Heart left ventricle (tissue), 16 donors: ENCODE measurements around the gene KRT5. TPM values are rescaled to one million over a fixed set of nuclear protein-coding genes. Genes with fewer than 3 reads are reported as not detected.
A peak's percentile ranks its signal among the peaks of the same experiment; 100 is the strongest.

Experiments
- ATAC-seq, 4 donors: fragments of 200-7000 bp; cut with Tn5 transposase; one replicate each; pipeline ENCODE4 v1.9.1; 2020 to 2022; ENCODE audit warnings: moderate library complexity in 4 of 4, mild to moderate bottlenecking in 3 of 4, moderate number of reproducible peaks in 1 of 4
- DNase-seq, 5 donors: peaks; one replicate each; pipeline ENCODE4 v3.0.0-alpha.2; 2020
- H3K27ac ChIP-seq, 12 donors: fragments of 200-600 bp; sonication (generic) in 4 of 12; one replicate each; pipeline versions ENCODE4 v1.5.0 to v1.8.0; 2016 to 2022; ENCODE audit warnings: mild to moderate bottlenecking in 2 of 12
- H3K27me3 ChIP-seq, 9 donors: fragments of 200-600 bp; sonication (generic) in 2 of 9; one replicate each; pipeline versions ENCODE4 v1.5.1 to v1.8.0; 2016 to 2022; ENCODE audit warnings: mild to moderate bottlenecking in 3 of 9
- H3K36me3 ChIP-seq, 9 donors: fragments of 200-600 bp; sonication (generic) in 2 of 9; one replicate each; pipeline versions ENCODE4 v1.5.0 to v1.8.0; 2018 to 2022; ENCODE audit warnings: mild to moderate bottlenecking in 2 of 9
- H3K4me1 ChIP-seq, 12 donors: fragments of 200-600 bp; sonication (generic) in 4 of 12; one replicate each; pipeline versions ENCODE4 v1.5.0 to v1.8.0; 2016 to 2022; ENCODE audit warnings: mild to moderate bottlenecking in 3 of 12
- H3K4me3 ChIP-seq, 12 donors: fragments of 200-600 bp; sonication (generic) in 4 of 12; one replicate each; pipeline versions ENCODE4 v1.5.0 to v1.8.0; 2017 to 2022; ENCODE audit warnings: mild to moderate bottlenecking in 9 of 12, moderate library complexity in 4 of 12
- H3K9me3 ChIP-seq, 12 donors: fragments of 200-600 bp; sonication (generic) in 4 of 12; one replicate each; pipeline versions ENCODE4 v1.5.0 to v1.8.0; 2016 to 2022; ENCODE audit warnings: mild to moderate bottlenecking in 1 of 12
- POLR2A ChIP-seq, 2 donors: fragments of 450-650 bp; IDR thresholded peaks; one replicate each; pipeline ENCODE4 v1.6.1; 2017; ENCODE audit warnings: antibody characterized with exemption in 2 of 2, mild to moderate bottlenecking in 2 of 2, moderate library complexity in 2 of 2
- WGBS, 4 donors: extraction: QIAGEN DNeasy Blood & Tissue Kit in 2 of 4; methylation state at CpG; one replicate each; pipeline versions ENCODE4 v1.1.5 to v1.1.7; 2013 to 2018; 5-methylcytosine and 5-hydroxymethylcytosine counted together
- intact Hi-C, 10 donors: fragments of 100-400 bp; cut with DNase I; formaldehyde crosslinking; loops; one replicate each; pipeline versions ENCODE4 v1.11.1 to v1.14.2; 2022
- polyA plus RNA-seq, 2 donors: library from polyadenylated mRNA; stranded (reverse); fragments of 200-250 nt; gene quantifications; one replicate each; pipeline ENCODE4 v1.2.3, GENCODE V29; 2013
- total RNA-seq, 9 donors: library from RNA; depleted of rRNA in 2 of 9; stranded (reverse); fragments of >200 nt in 2 of 9; fragmentation: NEBNext Ultra II Directional in 3 of 9; extraction: Animal tissue kit (Norgen Biotek cat#: 25700) in 3 of 9; gene quantifications; one replicate each; pipeline versions ENCODE4 v1.1.0 to v1.2.4, GENCODE V29; 2016 to 2023
- TF ChIP-seq, protein P1 (sequence below), 12 donors: fragments of 200-600 bp; sonication (generic) in 4 of 12; IDR thresholded peaks; one replicate each; pipeline versions ENCODE4 v1.5.0 to v1.8.0; 2018 to 2022; ENCODE audit warnings: antibody characterized with exemption in 12 of 12, mild to moderate bottlenecking in 5 of 12
- donor health status: ischemic (EF 13 %, LVEDD 7.1; RV severe dilation, severe dysfunction).
- donor health status: healthy with polysubstance abuse.
- donor health status: DM: no; HTN: yes; CAD: no.
- donor health status: DM: no; HTN: no; CAD: no.
- donor health status: ischemic (EF 25% LVEDD 6.9; RV normal size, moderate dysfunction).
- donor health status: ischemic (EF 25% LVEDD 5.7; RV mildly dilated, moderate dysfunction).
- donor health status: healthy.
- donor health status: DM: yes; HTN: yes; CAD: no.
- donor health status: ischemic (EF 35%, LVEDD 5.7; RV mildly dilated, moderate dysfunction).
- donor health status: nonischemic (EF 11% LVEDD 7.7; RV severe dilation, severe dysfunction).
- donor health status: DM: yes; HTN: yes; CAD: no.
- donor health status: PGD.
- donor health status: ischemic (EF 29% LVEDD 5.4; RV normal size, mild dysfunction).
- donor health status: nonischemic (EF 23%, LVEDD 6.1; RV moderate dilation, normal function).

Gene KRT5
- total and polyA plus RNA-seq, 11 donors = 0.40 to 3.4 TPM; not detected in 9

DNA sequence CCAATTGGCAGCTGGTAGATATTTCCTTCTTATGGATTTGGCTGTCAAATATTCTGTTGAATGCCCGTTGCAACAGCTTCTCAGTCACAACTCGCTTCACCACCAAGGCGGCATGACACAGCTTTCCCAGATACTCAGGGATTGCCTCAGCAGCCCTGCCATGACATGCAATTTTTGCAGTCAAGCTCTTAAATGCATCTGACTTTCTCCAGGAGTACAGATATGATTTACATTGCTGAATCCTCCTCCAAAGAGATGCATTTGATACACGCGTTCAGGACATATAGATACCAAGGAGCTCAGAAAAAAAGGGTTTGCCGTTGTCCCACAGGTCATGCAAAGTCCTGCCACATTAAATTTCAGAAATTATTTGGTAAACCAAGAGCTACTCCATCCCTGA is 6.5 kb downstream of the KRT5 start:
- 84 to 96% (median 90%) methylated on average over 6 of the region's 6 CpGs for WGBS, 4 donors
- Histone ChIP-seq H3K36me3 (no peaks in the 10 kb centered on the region), H3K27ac (no peak overlapping the region), H3K4me3 (no peak overlapping the region), H3K27me3 (peaks cover 0 to 5% (median 0%) of the 10 kb centered on the region in 9 donors), H3K9me3 (peaks cover 0 to 13% (median 2%) of the 10 kb centered on the region in 12 donors), H3K4me1 (no peaks in the 10 kb centered on the region)
- intact Hi-C loops = loop anchor here in 1 of 10 donors (10.0 kb wide), 1 partner anchor 359 kb away; no protein-coding TSS in a partner anchor
- no peak for ATAC-seq
- DNase-seq = no peak
- TF ChIP-seq, protein P1, sequence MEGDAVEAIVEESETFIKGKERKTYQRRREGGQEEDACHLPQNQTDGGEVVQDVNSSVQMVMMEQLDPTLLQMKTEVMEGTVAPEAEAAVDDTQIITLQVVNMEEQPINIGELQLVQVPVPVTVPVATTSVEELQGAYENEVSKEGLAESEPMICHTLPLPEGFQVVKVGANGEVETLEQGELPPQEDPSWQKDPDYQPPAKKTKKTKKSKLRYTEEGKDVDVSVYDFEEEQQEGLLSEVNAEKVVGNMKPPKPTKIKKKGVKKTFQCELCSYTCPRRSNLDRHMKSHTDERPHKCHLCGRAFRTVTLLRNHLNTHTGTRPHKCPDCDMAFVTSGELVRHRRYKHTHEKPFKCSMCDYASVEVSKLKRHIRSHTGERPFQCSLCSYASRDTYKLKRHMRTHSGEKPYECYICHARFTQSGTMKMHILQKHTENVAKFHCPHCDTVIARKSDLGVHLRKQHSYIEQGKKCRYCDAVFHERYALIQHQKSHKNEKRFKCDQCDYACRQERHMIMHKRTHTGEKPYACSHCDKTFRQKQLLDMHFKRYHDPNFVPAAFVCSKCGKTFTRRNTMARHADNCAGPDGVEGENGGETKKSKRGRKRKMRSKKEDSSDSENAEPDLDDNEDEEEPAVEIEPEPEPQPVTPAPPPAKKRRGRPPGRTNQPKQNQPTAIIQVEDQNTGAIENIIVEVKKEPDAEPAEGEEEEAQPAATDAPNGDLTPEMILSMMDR (IDR thresholded peaks at IDR 0.05) = no peak
- TF ChIP-seq POLR2A (IDR thresholded peaks at IDR 0.05) = no peak

DNA sequence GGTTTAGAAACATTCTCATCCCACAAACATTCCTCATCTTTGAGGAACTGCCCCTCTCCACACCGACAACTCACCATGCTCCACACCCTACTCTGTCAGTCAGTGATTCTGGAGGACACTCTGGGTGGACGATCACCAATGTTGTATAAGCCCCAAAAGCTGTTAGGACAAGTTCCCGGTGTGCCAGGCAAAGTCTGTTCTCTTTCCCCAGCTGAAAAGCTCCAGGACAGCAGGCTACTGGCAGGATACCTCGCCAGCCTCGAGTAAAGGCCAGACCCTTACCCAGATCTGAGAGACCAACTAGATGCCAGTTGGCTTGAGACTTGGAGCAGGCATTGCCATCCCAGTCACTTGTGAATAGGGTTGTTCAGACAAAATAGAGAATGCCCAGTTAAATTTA is 12.0 kb downstream of the KRT5 start:
- no peak for DNase-seq
- H3K27me3 ChIP-seq = peaks cover 0 to 29% (median 0%) of the 10 kb centered on the region in 9 donors
- intact Hi-C loops = loop anchor here in 8 of 10 donors (5.0 to 10.0 kb wide), 6 partner anchors 116 to 353 kb away; partner anchors contain the start of gene KRT84 (in 1 of the 8)
- peaks cover 0 to 3% (median 0%) of the 10 kb centered on the region in 12 donors for H3K4me1 ChIP-seq
- H3K36me3 ChIP-seq = no peaks in the 10 kb centered on the region
- TF ChIP-seq, protein P1 (IDR thresholded peaks at IDR 0.05) = no peak
- TF ChIP-seq POLR2A (IDR thresholded peaks at IDR 0.05) = no peak
- peaks cover 0 to 13% (median 2%) of the 10 kb centered on the region in 12 donors for H3K9me3 ChIP-seq
- no peak overlapping the region for H3K4me3 ChIP-seq
- 83 to 88% (median 85%) methylated on average over 5 of the region's 5 CpGs for WGBS, 4 donors
- no peak overlapping the region for H3K27ac ChIP-seq
- no peak for ATAC-seq

DNA sequence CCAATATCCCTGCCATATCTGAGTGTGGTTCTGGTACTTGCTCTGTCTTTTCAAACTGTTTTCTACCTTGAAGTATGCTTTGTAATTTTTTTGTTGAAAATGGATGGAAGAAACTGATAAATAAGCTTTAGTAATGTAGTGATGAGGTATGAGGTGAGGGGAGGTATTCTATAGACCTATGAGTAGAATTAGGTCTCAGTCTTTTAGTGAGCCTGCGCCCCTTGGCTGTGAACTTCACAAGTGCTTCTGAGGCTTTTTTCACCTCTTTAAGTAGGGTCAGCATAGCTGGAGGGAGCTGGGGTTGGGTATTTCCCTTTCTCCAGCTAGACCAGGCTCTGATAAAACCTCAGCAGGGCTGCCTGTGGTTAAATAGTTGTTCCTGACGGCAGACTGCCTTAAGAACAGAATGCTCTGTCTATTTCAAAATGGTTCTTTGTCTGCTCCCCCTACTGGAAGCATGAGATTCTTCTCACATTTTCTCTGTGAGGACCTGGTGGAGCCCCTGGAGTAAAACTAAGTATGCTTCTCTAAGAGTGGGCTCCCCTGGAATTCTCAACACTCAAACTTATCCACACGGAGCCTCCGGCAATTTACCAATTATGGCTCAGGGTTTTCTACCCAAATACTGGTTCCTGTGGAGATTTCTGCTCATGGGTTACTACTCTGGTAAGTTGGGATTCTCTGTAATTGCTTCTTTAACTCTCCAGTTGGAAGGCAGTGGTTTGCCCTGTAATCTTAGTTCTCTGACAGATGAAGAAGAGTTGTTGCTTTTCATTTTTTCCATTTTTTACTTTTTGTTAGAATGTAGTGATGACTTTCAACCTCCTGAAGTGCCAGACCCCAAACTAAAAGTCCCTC is 13.1 kb downstream of the KRT5 start:
- WGBS, 4 donors = 33 to 44% (median 38%) methylated on average over 4 of the region's 4 CpGs
- DNase-seq (no peak), ATAC-seq (peak in 3 of 4 donors; percentile 39 to 69 (median 51))
- Histone ChIP-seq H3K36me3 (no peaks in the 10 kb centered on the region), H3K9me3 (peaks cover 0 to 18% (median 5%) of the 10 kb centered on the region in 12 donors), H3K4me3 (no peak overlapping the region), H3K4me1 (peaks cover 0 to 3% (median 0%) of the 10 kb centered on the region in 12 donors), H3K27me3 (peaks cover 0 to 29% (median 0%) of the 10 kb centered on the region in 9 donors), H3K27ac (no peak overlapping the region)
- intact Hi-C loops = loop anchor here (1.0 to 10.0 kb wide), 8 partner anchors 115 to 352 kb away; partner anchors contain the start of gene KRT84 (in 1 of the 10)
- TF ChIP-seq, protein P1 (IDR thresholded peaks at IDR 0.05) = peak; percentile 31 to 63 (median 49)
- no peak for TF ChIP-seq POLR2A (IDR thresholded peaks at IDR 0.05)

DNA sequence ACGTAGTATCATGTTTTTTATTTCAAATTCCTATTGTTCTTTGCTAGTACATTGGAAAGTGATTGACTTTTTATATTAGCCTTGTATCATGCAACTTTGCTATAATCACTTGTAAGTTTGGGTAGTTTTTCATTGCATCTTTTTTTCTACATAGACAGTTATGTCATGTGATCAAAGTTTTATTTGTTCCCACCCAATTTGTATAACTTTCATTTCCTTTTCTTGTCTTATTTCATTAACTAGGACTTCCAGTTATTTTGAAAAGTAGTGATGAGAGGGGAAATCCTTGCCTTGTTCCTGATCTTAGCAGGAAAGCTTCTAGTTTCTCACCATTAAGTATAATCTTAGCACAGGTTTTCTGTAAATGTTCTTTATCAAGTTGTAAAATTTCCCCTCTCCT is 17.3 kb downstream of the KRT5 start:
- no peak for DNase-seq

More for the DNA sequence above, 17.3 kb downstream of the KRT5 start:
- WGBS, 4 donors = 83 to 91% (median 86%) methylated on average over 1 of the region's 1 CpG
- Histone ChIP-seq H3K36me3 (no peaks in the 10 kb centered on the region), H3K27ac (no peak overlapping the region), H3K9me3 (peaks cover 0 to 8% (median 0%) of the 10 kb centered on the region in 12 donors), H3K27me3 (peaks cover 0 to 20% (median 0%) of the 10 kb centered on the region in 9 donors), H3K4me3 (no peak overlapping the region), H3K4me1 (peaks cover 0 to 3% (median 0%) of the 10 kb centered on the region in 12 donors)
- intact Hi-C loops = loop anchor here in 4 of 10 donors (10.0 kb wide), 2 partner anchors 118 to 348 kb away; partner anchors contain the start of gene KRT84 (in 1 of the 4)
- TF ChIP-seq, protein P1 (IDR thresholded peaks at IDR 0.05) = no peak
- TF ChIP-seq POLR2A (IDR thresholded peaks at IDR 0.05) = no peak
- no peak for ATAC-seq
